ENCODE data around the gene ZBTB4.

GRCh38 chr17:7508846-7509245 is 29.4 kb upstream of the ZBTB4 start:
- TF ChIP-seq CTCF (conservative IDR thresholded peaks at IDR 0.05): no peak
- no peak for TF ChIP-seq ZFX (IDR thresholded peaks at IDR 0.05)
